Endodermal cell (in vitro differentiated cells): ENCODE results near the gene MRNIP. TPM values are rescaled to one million over a fixed set of nuclear protein-coding genes. Genes with fewer than 3 reads are reported as not detected.
A peak's percentile ranks its signal among the peaks of the same experiment; 100 is the strongest.

Experiments
- DNase-seq: peaks from one replicate; pipeline ENCODE4 v3.0.0-alpha.2; 2017
- H3K27ac ChIP-seq: 2 replicates; pipeline ENCODE4 v1.5.1; 2013; ENCODE audit warnings: mild to moderate bottlenecking, low read depth, low read length, moderate library complexity
- H3K27me3 ChIP-seq: 2 replicates; pipeline ENCODE4 v1.6.1; 2013; ENCODE audit warnings: mild to moderate bottlenecking, low read length, moderate library complexity; ENCODE audit not compliant: insufficient read depth, control insufficient read depth, poor library complexity, severe bottlenecking
- H3K36me3 ChIP-seq: 2 replicates; pipeline ENCODE4 v1.7.0; 2013; ENCODE audit warnings: mild to moderate bottlenecking, low read length, moderate library complexity; ENCODE audit not compliant: control insufficient read depth, insufficient read depth
- H3K4me1 ChIP-seq: one replicate; pipeline ENCODE4 v1.7.0; 2013; ENCODE audit warnings: low read length; ENCODE audit not compliant: control insufficient read depth, insufficient read depth
- H3K4me3 ChIP-seq: 2 replicates; pipeline ENCODE4 v1.5.1; 2013; ENCODE audit warnings: mild to moderate bottlenecking, low read length, moderate library complexity
- H3K9ac ChIP-seq: 2 replicates; pipeline ENCODE4 v1.6.1; 2013; ENCODE audit warnings: mild to moderate bottlenecking, low read length, moderate library complexity; ENCODE audit not compliant: poor library complexity, severe bottlenecking; ENCODE audit errors: extremely low read depth
- H3K9me3 ChIP-seq: 2 replicates; pipeline ENCODE4 v1.6.1; 2013; ENCODE audit warnings: mild to moderate bottlenecking, low read length, moderate library complexity; ENCODE audit not compliant: control insufficient read depth
- H3K27ac Mint-ChIP-seq: 2 replicates; pipeline ENCODE4 v1.8.0; 2020; ENCODE audit warnings: mixed read lengths
- H3K27me3 Mint-ChIP-seq: 2 replicates; pipeline ENCODE4 v1.8.0; 2021; ENCODE audit warnings: mild to moderate bottlenecking, mixed read lengths; ENCODE audit not compliant: insufficient read depth
- H3K36me3 Mint-ChIP-seq: 2 replicates; pipeline ENCODE4 v1.8.0; 2020; ENCODE audit warnings: low read depth, mixed read lengths
- H3K4me1 Mint-ChIP-seq: 2 replicates; pipeline ENCODE4 v1.8.0; 2020; ENCODE audit warnings: mixed read lengths
- H3K4me3 Mint-ChIP-seq: 2 replicates; pipeline ENCODE4 v1.8.0; 2020; ENCODE audit warnings: mild to moderate bottlenecking, moderate library complexity, mixed read lengths
- H3K9me3 Mint-ChIP-seq: 2 replicates; pipeline ENCODE4 v1.8.0; 2020; ENCODE audit warnings: mild to moderate bottlenecking, mixed read lengths
- CTCF ChIP-seq: fragments of 200-600 bp; sonication (generic); conservative IDR thresholded peaks from 2 replicates; pipeline ENCODE4 v1.5.0; 2021; ENCODE audit warnings: antibody characterized with exemption, mild to moderate bottlenecking
- WGBS, 2 experiments: methylation state at CpG; one replicate each; pipeline versions ENCODE4 v1.1.5 to v1.1.7; 2013; ENCODE audit warnings: missing lambda C conversion rate in 2 of 2, mixed read lengths in 1 of 2; ENCODE audit not compliant: insufficient coverage in 1 of 2, insufficient read length in 1 of 2; 5-methylcytosine and 5-hydroxymethylcytosine counted together
- total RNA-seq, 2 donors: library from RNA; stranded (reverse); fragmentation: NEBNext Ultra II Directional in 1 of 2; extraction: Animal tissue kit (Norgen Biotek cat#: 25700) in 1 of 2; gene quantifications; 2 replicates in 1 of 2; 3 replicates in 1 of 2; pipeline ENCODE4 v1.2.1, GENCODE V29; 2021

MRNIP gene
- total RNA-seq, 2 donors from 2014 or later, result 45.8 to 55.3 TPM

GRCh38 chr5:179904463-179905160 is 46.0 kb upstream of the MRNIP start:
- Histone ChIP-seq H3K27ac (no peak overlapping the region), H3K4me1 (no peaks in the 10 kb centered on the region), H3K4me3 (no peak overlapping the region), H3K9ac (no peak overlapping the region), H3K9me3 (no peaks in the 10 kb centered on the region), H3K36me3 (peaks cover 32% of the 10 kb centered on the region), H3K27me3 (no peaks in the 10 kb centered on the region)
- no peak for DNase-seq
- Mint-ChIP-seq H3K36me3 (peaks cover 35% of the 10 kb centered on the region), H3K4me1 (no peaks in the 10 kb centered on the region), H3K27ac (no peak overlapping the region), H3K4me3 (no peak overlapping the region), H3K9me3 (no peaks in the 10 kb centered on the region), H3K27me3 (no peaks in the 10 kb centered on the region)
- no peak for TF ChIP-seq CTCF
- WGBS, 2 experiments, result 94 to 97% methylated on average over 18 to 25 of the region's 25 CpGs

GRCh38 chr5:179902763-179903158 is 44.1 kb upstream of the MRNIP start:
- H3K9ac ChIP-seq, result no peak overlapping the region
- no peaks in the 10 kb centered on the region for H3K9me3 ChIP-seq
- no peak overlapping the region for H3K4me3 ChIP-seq
- Mint-ChIP-seq H3K4me3 (no peak overlapping the region), H3K36me3 (peaks cover 46% of the 10 kb centered on the region), H3K4me1 (no peaks in the 10 kb centered on the region), H3K9me3 (no peaks in the 10 kb centered on the region), H3K27ac (no peak overlapping the region), H3K27me3 (no peaks in the 10 kb centered on the region)
- H3K27me3 ChIP-seq, result no peaks in the 10 kb centered on the region
- no peak overlapping the region for H3K27ac ChIP-seq
- H3K36me3 ChIP-seq, result peaks cover 47% of the 10 kb centered on the region
- TF ChIP-seq CTCF, result no peak
- WGBS, 2 experiments, result 94 to 100% methylated on average over 1 to 7 of the region's 7 CpGs
- no peak for DNase-seq
- no peaks in the 10 kb centered on the region for H3K4me1 ChIP-seq

- Mint-ChIP-seq H3K27ac (no peak overlapping the region), H3K27me3 (no peaks in the 10 kb centered on the region), H3K4me1 (no peaks in the 10 kb centered on the region), H3K4me3 (no peak overlapping the region), H3K9me3 (no peaks in the 10 kb centered on the region), H3K36me3 (peaks cover 50% of the 10 kb centered on the region)
- no peak for TF ChIP-seq CTCF
- Histone ChIP-seq H3K36me3 (peaks cover 54% of the 10 kb centered on the region), H3K9ac (no peak overlapping the region), H3K27ac (no peak overlapping the region), H3K27me3 (no peaks in the 10 kb centered on the region), H3K9me3 (no peaks in the 10 kb centered on the region), H3K4me3 (no peak overlapping the region), H3K4me1 (no peaks in the 10 kb centered on the region)
- WGBS, 2 experiments, result 95 to 96% methylated on average over 4 to 15 of the region's 15 CpGs
- DNase-seq, result peak; percentile 23
These were observed 43.5 kb upstream of the MRNIP start for GRCh38 chr5:179901915-179902762.
